IMR-90 (cell line): ENCODE data around the gene SLC6A2. TPM values are rescaled to one million over a fixed set of nuclear protein-coding genes. Genes with fewer than 3 reads are reported as not detected.

Experiments
- ATAC-seq: fragments of 200-7000 bp; cut with Tn5 transposase; 2 replicates; pipeline ENCODE4 v1.9.1; 2020; ENCODE audit warnings: low read depth, mild to moderate bottlenecking, moderate library complexity
- BruUV-seq: library from RNA; stranded (reverse); fragments of 400-500 nt; replicated peaks from 2 replicates; lab custom pipeline; 2021; lab: Mats Ljungman, UMichigan
- CTCF ChIA-PET: fragments of 300-600 bp; formaldehyde crosslinking; extraction: SDS; loops from one replicate; lab custom pipeline; 2021; ENCODE audit warnings: antibody characterized with exemption; lab: Yijun Ruan, JAX
- POLR2A ChIA-PET: fragments of 300-600 bp; sonication (Branson Sonifier 250); formaldehyde crosslinking; loops from one replicate; lab custom pipeline; 2022; ENCODE audit warnings: antibody characterized with exemption; ENCODE audit not compliant: unreplicated experiment; lab: Charles Lee
- DNase-seq: peaks from one replicate; pipeline ENCODE4 v3.0.0; 2013
- H2AFZ ChIP-seq: replicated peaks from 2 replicates; pipeline ENCODE3; 2013; ENCODE audit warnings: low read length, mild to moderate bottlenecking; ENCODE audit not compliant: poor library complexity
- H2AK5ac ChIP-seq: 2 replicates; pipeline ENCODE4 v1.6.1; 2013; ENCODE audit warnings: low read depth, low read length, inconsistent platforms
- H2AK9ac ChIP-seq: replicated peaks from 2 replicates; pipeline ENCODE3; 2013; ENCODE audit warnings: mild to moderate bottlenecking, low read depth, low read length, moderate library complexity; ENCODE audit not compliant: poor library complexity
- H2BK120ac ChIP-seq: 2 replicates; pipeline ENCODE4 v1.6.1; 2013; ENCODE audit warnings: low read depth, low read length, inconsistent platforms
- H2BK15ac ChIP-seq: 3 replicates; pipeline ENCODE4 v1.6.1; 2013; ENCODE audit warnings: low read depth, low read length, inconsistent platforms
- H2BK20ac ChIP-seq: 2 replicates; pipeline ENCODE4 v1.6.1; 2013; ENCODE audit warnings: low read depth, mild to moderate bottlenecking, inconsistent platforms, low read length, moderate library complexity
- H2BK5ac ChIP-seq: 2 replicates; pipeline ENCODE4 v1.6.1; 2013; ENCODE audit warnings: mild to moderate bottlenecking, low read depth, low read length, inconsistent platforms; ENCODE audit not compliant: poor library complexity, severe bottlenecking
- H3K14ac ChIP-seq: replicated peaks from 2 replicates; pipeline ENCODE4 v1.6.1; 2013; ENCODE audit warnings: low read depth, low read length, inconsistent platforms
- H3K18ac ChIP-seq: 2 replicates; pipeline ENCODE4 v1.6.1; 2013; ENCODE audit warnings: low read depth, low read length, control low read depth
- H3K23ac ChIP-seq: 2 replicates; pipeline ENCODE4 v1.6.1; 2013; ENCODE audit warnings: low read depth, low read length, inconsistent platforms
- H3K27ac ChIP-seq: 2 replicates; pipeline ENCODE4 v1.5.1; 2013; ENCODE audit warnings: mild to moderate bottlenecking, control low read depth, low read length; ENCODE audit not compliant: insufficient read depth
- H3K27me3 ChIP-seq: 2 replicates; pipeline ENCODE4 v1.6.1; 2013; ENCODE audit warnings: low read length; ENCODE audit not compliant: control insufficient read depth, insufficient read depth
- H3K36me3 ChIP-seq: 2 replicates; pipeline ENCODE4 v1.6.1; 2013; ENCODE audit warnings: low read length, mixed read lengths; ENCODE audit not compliant: control insufficient read depth, insufficient read depth
- H3K4ac ChIP-seq: 2 replicates; pipeline ENCODE4 v1.6.1; 2013; ENCODE audit warnings: low read depth, low read length, inconsistent platforms
- H3K4me1 ChIP-seq: 2 replicates; pipeline ENCODE4 v1.6.1; 2013; ENCODE audit warnings: low read length, mixed read lengths; ENCODE audit not compliant: control insufficient read depth, insufficient read depth
- H3K4me2 ChIP-seq: 2 replicates; pipeline ENCODE4 v1.6.1; 2013; ENCODE audit warnings: low read depth, mild to moderate bottlenecking, control low read depth, low read length, moderate library complexity
- H3K4me3 ChIP-seq: 2 replicates; pipeline ENCODE4 v1.5.1; 2013; ENCODE audit warnings: low read depth, mild to moderate bottlenecking, control low read depth, low read length, moderate library complexity; ENCODE audit not compliant: insufficient read depth
- H3K56ac ChIP-seq: 2 replicates; pipeline ENCODE4 v1.6.1; 2013; ENCODE audit warnings: low read length, inconsistent platforms; ENCODE audit not compliant: insufficient read depth; ENCODE audit errors: extremely low read depth
- H3K79me1 ChIP-seq, 2 experiments: 2 replicates each; pipeline ENCODE4 v1.6.1; 2013; ENCODE audit warnings: low read length in 2 of 2, inconsistent platforms in 1 of 2, low read depth in 1 of 2
- H3K9ac ChIP-seq: 2 replicates; pipeline ENCODE4 v1.6.1; 2013; ENCODE audit warnings: low read depth, low read length, control low read depth
- H3K9me1 ChIP-seq: 2 replicates; pipeline ENCODE4 v1.6.1; 2013; ENCODE audit warnings: low read length, inconsistent platforms; ENCODE audit not compliant: insufficient read depth
- H3K9me3 ChIP-seq: 2 replicates; pipeline ENCODE4 v1.6.1; 2013; ENCODE audit warnings: low read length; ENCODE audit not compliant: control insufficient read depth, insufficient read depth
- H4K20me1 ChIP-seq: 2 replicates; pipeline ENCODE4 v1.6.1; 2013; ENCODE audit warnings: low read length, inconsistent platforms; ENCODE audit not compliant: insufficient read depth
- H4K5ac ChIP-seq: 2 replicates; pipeline ENCODE4 v1.6.1; 2013; ENCODE audit warnings: mild to moderate bottlenecking, low read depth, low read length, control low read depth
- H4K8ac ChIP-seq, 2 experiments: 2 replicates each; pipeline ENCODE4 v1.6.1; 2013; ENCODE audit warnings: low read depth in 2 of 2, low read length in 2 of 2, control low read depth in 1 of 2, inconsistent platforms in 1 of 2
- H4K91ac ChIP-seq: 2 replicates; pipeline ENCODE4 v1.6.1; 2013; ENCODE audit warnings: low read depth, low read length, inconsistent platforms; ENCODE audit not compliant: insufficient read depth
- FOS ChIP-seq: fragments of 150-350 bp; IDR thresholded peaks from 2 replicates; pipeline ENCODE4 v1.6.1; 2016; ENCODE audit warnings: low read depth, low read length
- POLR2A ChIP-seq: IDR thresholded peaks from 2 replicates; pipeline ENCODE4 v1.6.1; 2012; ENCODE audit warnings: mild to moderate bottlenecking, low read depth, low read length
- WGBS, 2 experiments: methylation state at CpG; one replicate each; pipeline versions ENCODE4 v1.1.5 to v1.1.7; 2013; ENCODE audit warnings: missing lambda C conversion rate in 2 of 2; ENCODE audit not compliant: insufficient read length in 1 of 2; ENCODE audit errors: extremely low coverage in 2 of 2; 5-methylcytosine and 5-hydroxymethylcytosine counted together
- dilution Hi-C: fragments of 300-500 bp; cut with HindIII; formaldehyde crosslinking; loops from one replicate; pipeline ENCODE4 v1.14.3; 2018; ENCODE audit warnings: low sequenced_read_pairs; ENCODE audit not compliant: unreplicated experiment
- in situ Hi-C: fragments of 300-500 bp; cut with MboI; formaldehyde crosslinking; loops from 3 replicates; pipeline ENCODE4 v1.14.3; 2019; ENCODE audit warnings: low sequenced_read_pairs, inconsistent platforms, mixed read lengths
- intact Hi-C: fragments of 100-400 bp; cut with micrococcal nuclease; formaldehyde crosslinking; loops from 2 replicates; pipeline ENCODE4 v1.10.0; 2022
- polyA plus RNA-seq, 3 experiments: library from polyadenylated mRNA; depleted of rRNA; stranded (reverse); fragments of >200 nt; gene quantifications; 2 replicates each; pipeline ENCODE4 v1.2.3, GENCODE V29; 2012; ENCODE audit warnings: low replicate concordance in 1 of 3
- total RNA-seq: library from RNA; depleted of rRNA; stranded (reverse); fragments of >200 nt; gene quantifications from 2 replicates; pipeline ENCODE4 v1.2.3, GENCODE V29; 2012

SLC6A2 gene
- total and polyA plus RNA-seq, 2 of the 4 experiments (the other 2 are of a cell fraction) = not detected

- no peak overlapping the region for H4K91ac ChIP-seq
- H3K27ac ChIP-seq = no peak overlapping the region
- no peak overlapping the region for H3K4me3 ChIP-seq
- H3K79me1 ChIP-seq = no peaks in the 10 kb centered on the region
- H4K8ac ChIP-seq = no peak overlapping the region
- H3K4ac ChIP-seq = no peak overlapping the region
- no peak overlapping the region for H3K9ac ChIP-seq
- dilution Hi-C loops (no loop called here), intact Hi-C loops (no loop called here), in situ Hi-C loops (no loop called here)
- no peak overlapping the region for H3K14ac ChIP-seq
- no peak overlapping the region for H4K5ac ChIP-seq
- no peaks in the 10 kb centered on the region for H3K9me1 ChIP-seq
- no peak overlapping the region for H2AK5ac ChIP-seq
- no peak overlapping the region for H2BK120ac ChIP-seq
- no peaks in the 10 kb centered on the region for H4K20me1 ChIP-seq
- DNase-seq = no peak
- no CpG with 5 or more reads among the region's 2 CpGs for WGBS, 2 experiments
- H3K9me3 ChIP-seq = no peaks in the 10 kb centered on the region
- no peaks in the 10 kb centered on the region for H3K27me3 ChIP-seq
- no peak overlapping the region for H2BK15ac ChIP-seq
- no peak overlapping the region for H3K23ac ChIP-seq
- H3K4me2 ChIP-seq = no peak overlapping the region
- no peaks in the 10 kb centered on the region for H3K4me1 ChIP-seq
- no TSS peak for BruUV-seq
- no peaks in the 10 kb centered on the region for H3K36me3 ChIP-seq
- H2AFZ ChIP-seq = no peak overlapping the region
- no peak for ATAC-seq
- ChIA-PET POLR2A (no interaction called here), CTCF (no interaction called here)
- H3K18ac ChIP-seq = no peak overlapping the region
- H2AK9ac ChIP-seq = no peak overlapping the region
- H2BK20ac ChIP-seq = no peak overlapping the region
- no peak overlapping the region for H2BK5ac ChIP-seq
- TF ChIP-seq FOS = no peak
- TF ChIP-seq POLR2A = no peak
- H3K56ac ChIP-seq = no peak overlapping the region
Measured at GRCh38 chr16:55687802-55688201, 32.0 kb downstream of the SLC6A2 start.
